MG63 (cell line): ENCODE results near the gene ZBTB3. TPM values are rescaled to one million over a fixed set of nuclear protein-coding genes. Genes with fewer than 3 reads are reported as not detected.
"Not testable (repeated sequence)": the region's sequence is repeated elsewhere in the genome, so short reads cannot be mapped to it uniquely, and the experiment has no call there.

Experiments
- DNase-seq: peaks from one replicate; pipeline ENCODE4 v3.0.0-alpha.2; 2020
- H3K27me3 ChIP-seq: fragments of 250-450 bp; sonication (Bioruptor Pico); 2 replicates; pipeline ENCODE4 v1.5.1; 2020; ENCODE audit warnings: mild to moderate bottlenecking, moderate library complexity
- H3K36me3 ChIP-seq: fragments of 250-450 bp; sonication (Bioruptor Pico); 2 replicates; pipeline ENCODE4 v1.5.1; 2020; ENCODE audit warnings: mild to moderate bottlenecking, moderate library complexity
- H3K4me3 ChIP-seq: fragments of 250-450 bp; sonication (Bioruptor Pico); 2 replicates; pipeline ENCODE4 v1.5.1; 2020; ENCODE audit warnings: mild to moderate bottlenecking, moderate library complexity
- H3K9me3 ChIP-seq: fragments of 250-450 bp; sonication (Bioruptor Pico); 2 replicates; pipeline ENCODE4 v1.5.1; 2020; ENCODE audit warnings: mild to moderate bottlenecking, moderate library complexity
- total RNA-seq: library from RNA; depleted of rRNA; stranded (reverse); fragments of >200 nt; shearing (Covaris generic); gene quantifications from 2 replicates; pipeline ENCODE4 v1.2.3, GENCODE V29; 2014; ENCODE audit warnings: low replicate concordance; rRNA removed

The ZBTB3 gene
- total RNA-seq, 1 experiment from 2014 or later: 19.1 TPM

DNA sequence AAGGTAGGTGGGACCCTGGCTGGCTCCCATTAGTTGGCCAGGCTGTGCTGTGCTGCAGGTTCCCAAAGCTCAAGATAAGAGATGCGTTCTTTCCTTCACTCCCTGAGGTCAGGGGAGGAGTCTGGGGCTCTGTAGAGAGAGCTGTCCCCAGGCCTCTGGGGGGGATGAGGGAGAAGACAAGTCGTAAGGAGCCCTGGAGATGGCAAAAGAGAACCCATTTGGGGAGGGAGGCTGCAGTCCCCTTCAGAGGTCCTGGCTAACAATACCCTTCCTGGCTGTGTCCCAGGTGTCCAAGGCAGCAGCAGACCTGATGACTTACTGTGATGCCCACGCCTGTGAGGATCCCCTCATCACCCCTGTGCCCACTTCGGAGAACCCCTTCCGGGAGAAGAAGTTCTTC lies 45.6 kb downstream of the ZBTB3 start:
- no peaks in the 10 kb centered on the region for H3K9me3 ChIP-seq
- peaks cover 74% of the 10 kb centered on the region for H3K36me3 ChIP-seq
- H3K4me3 ChIP-seq: no peak overlapping the region
- DNase-seq: no peak
- H3K27me3 ChIP-seq: no peaks in the 10 kb centered on the region

GRCh38 chr11:62707277-62707861 lies 46.6 kb downstream of the ZBTB3 start, which contains the start of the genes BSCL2 and GNG3:
Gene BSCL2, minus strand, starts transcription at chr11:62707424. Its CDS starts 229 bp downstream, at chr11:62707195.
Gene GNG3, plus strand, starts transcription at chr11:62707676. Its CDS starts 620 bp downstream, at chr11:62708296.
- no peaks in the 10 kb centered on the region for H3K9me3 ChIP-seq
- DNase-seq: no peak
- H3K36me3 ChIP-seq: peaks cover 71% of the 10 kb centered on the region

DNA sequence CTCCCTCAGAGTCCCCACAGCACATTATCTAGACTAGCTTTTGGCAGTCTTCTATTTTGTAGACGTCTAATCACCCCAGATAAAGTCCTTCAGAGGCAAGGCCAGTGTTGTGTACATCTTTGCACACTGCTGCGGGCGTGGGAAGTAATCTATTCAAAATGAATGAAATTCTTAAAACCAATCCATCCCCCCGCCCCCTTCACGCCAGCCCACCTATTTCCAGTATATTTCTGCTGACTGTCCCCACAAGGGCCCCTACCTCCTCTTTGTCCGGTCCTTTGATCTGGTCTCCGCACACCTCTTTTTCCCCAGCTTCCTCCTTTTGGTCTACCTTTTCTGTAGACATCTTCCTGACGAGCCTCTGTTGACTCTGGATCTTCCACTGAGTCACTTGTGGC lies 47.1 kb downstream of the ZBTB3 start:
- DNase-seq: no peak
- Histone ChIP-seq H3K9me3 (no peaks in the 10 kb centered on the region), H3K4me3 (peak overlapping the region; percentile 85), H3K27me3 (no peaks in the 10 kb centered on the region), H3K36me3 (peaks cover 69% of the 10 kb centered on the region)

More at GRCh38 chr11:62707277-62707861, 46.6 kb downstream of the ZBTB3 start, which contains the start of the genes BSCL2 and GNG3:
- peak within 1 kb of the TSS; percentile 85 for H3K4me3 ChIP-seq
- H3K27me3 ChIP-seq: no peaks in the 10 kb centered on the region

GRCh38 chr11:62705880-62706849 lies 47.8 kb downstream of the ZBTB3 start:
- Histone ChIP-seq H3K9me3 (no peaks in the 10 kb centered on the region), H3K4me3 (peak overlapping the region; percentile 85), H3K36me3 (peaks cover 67% of the 10 kb centered on the region), H3K27me3 (no peaks in the 10 kb centered on the region)
- DNase-seq: peak; percentile 92

DNA sequence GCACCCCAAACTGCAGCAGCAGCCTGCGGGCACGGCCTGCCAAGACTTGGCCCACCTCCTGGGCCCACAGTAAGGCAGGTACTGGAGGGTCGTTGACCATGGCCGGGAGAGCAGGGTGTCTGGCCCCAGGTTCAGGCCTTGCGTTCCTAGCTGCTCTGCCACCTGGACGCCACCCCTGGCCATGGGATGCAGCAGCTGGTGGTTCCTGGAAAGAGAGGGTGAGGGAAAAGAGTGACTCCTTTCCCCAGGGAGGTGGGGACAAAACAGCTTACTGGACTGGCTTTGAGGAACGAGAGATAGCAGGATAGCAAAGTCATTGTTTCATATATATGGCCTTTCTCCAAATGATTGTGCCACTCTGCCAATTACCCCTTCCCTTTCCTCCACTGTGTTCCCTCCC lies 48.5 kb downstream of the ZBTB3 start:
- Histone ChIP-seq H3K4me3 (peak overlapping the region; percentile 85), H3K9me3 (no peaks in the 10 kb centered on the region), H3K27me3 (no peaks in the 10 kb centered on the region), H3K36me3 (peaks cover 66% of the 10 kb centered on the region)
- DNase-seq: no peak

DNA sequence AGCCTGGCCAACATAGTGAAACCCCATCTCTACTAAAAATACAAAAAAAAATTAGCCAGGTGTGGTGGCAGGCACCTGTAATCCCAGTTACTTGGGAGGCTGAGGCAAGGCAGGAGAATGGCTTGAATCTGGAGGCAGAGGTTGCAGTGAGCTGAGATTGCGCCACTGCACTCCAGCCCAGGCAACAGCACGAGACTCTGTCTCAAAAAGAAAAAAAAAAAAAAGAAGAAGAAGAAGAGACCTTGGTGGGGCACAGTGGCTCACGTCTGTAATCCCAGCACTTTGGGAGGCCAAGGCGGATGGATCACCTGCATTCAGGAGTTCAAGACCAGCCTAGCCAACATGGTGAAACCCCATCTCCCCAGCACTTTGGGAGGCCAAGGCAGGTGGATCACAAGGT lies 50.0 kb downstream of the ZBTB3 start:
- H3K9me3 ChIP-seq, DNase-seq, H3K4me3 ChIP-seq, H3K27me3 ChIP-seq: not testable (repeated sequence)
- peaks cover 55% of the 10 kb centered on the region for H3K36me3 ChIP-seq

DNA sequence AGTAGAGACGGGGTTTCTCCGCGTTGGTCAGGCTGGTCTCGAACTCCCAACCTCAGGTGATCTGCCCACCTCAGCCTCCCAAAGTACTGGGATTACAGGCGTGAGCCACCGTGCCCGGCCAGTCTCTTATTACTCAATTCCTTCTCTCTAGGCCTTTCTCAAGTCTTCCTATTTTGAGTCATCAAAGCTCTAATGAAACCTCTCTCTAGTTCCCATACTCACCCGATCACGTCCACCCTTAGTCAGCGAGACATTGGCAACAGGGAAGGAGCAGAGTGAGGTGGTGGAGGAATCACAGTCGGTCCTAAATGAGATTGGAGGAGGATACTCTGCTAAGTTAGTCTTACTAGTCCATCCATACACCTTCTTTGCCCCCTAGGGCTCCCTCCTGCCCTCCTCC lies 51.7 kb downstream of the ZBTB3 start:
- Histone ChIP-seq H3K9me3 (no peaks in the 10 kb centered on the region), H3K36me3 (peaks cover 47% of the 10 kb centered on the region), H3K4me3 (no peak overlapping the region), H3K27me3 (no peaks in the 10 kb centered on the region)
- no peak for DNase-seq

Other genes with a start within 250 kb of the ZBTB3 start
- gene AHNAK, start 207.4 kb downstream of the ZBTB3 start, total RNA-seq: 110 and 122 TPM in 2 replicates
- 2,571 and 3,577 TPM in 2 replicates for gene EEF1G, start 180.3 kb downstream of the ZBTB3 start, total RNA-seq
- 11.1 and 20.3 TPM in 2 replicates for gene TUT1, start 162.6 kb downstream of the ZBTB3 start, total RNA-seq
- 84.9 and 117 TPM in 2 replicates for gene MTA2, start 152.3 kb downstream of the ZBTB3 start, total RNA-seq
- gene EML3, start 141.4 kb downstream of the ZBTB3 start, total RNA-seq: 18.1 and 20.9 TPM in 2 replicates
- gene ROM1, start 140.9 kb downstream of the ZBTB3 start, total RNA-seq: 2.5 and 8.5 TPM in 2 replicates
- 24.6 and 32.9 TPM in 2 replicates for gene B3GAT3, start 132.2 kb downstream of the ZBTB3 start, total RNA-seq
- 496 and 667 TPM in 2 replicates for gene GANAB, start 107.5 kb downstream of the ZBTB3 start, total RNA-seq
- 8.0 and 22.8 TPM in 2 replicates for gene INTS5, start 100.9 kb downstream of the ZBTB3 start, total RNA-seq
- 64.8 and 73.5 TPM in 2 replicates for gene C11orf98, start 89.0 kb downstream of the ZBTB3 start, total RNA-seq
- 10.9 and 14.9 TPM in 2 replicates for gene CSKMT, start 88.8 kb downstream of the ZBTB3 start, total RNA-seq
- gene UQCC3, start 82.5 kb downstream of the ZBTB3 start, total RNA-seq: 16.4 and 22.2 TPM in 2 replicates
- gene LBHD1, start 81.9 kb downstream of the ZBTB3 start, total RNA-seq: 4.7 and 9.8 TPM in 2 replicates
- 85.5 and 147 TPM in 2 replicates for gene UBXN1, start 75.1 kb downstream of the ZBTB3 start, total RNA-seq
- 1.4 and 2.3 TPM in 2 replicates for gene LRRN4CL, start 64.6 kb downstream of the ZBTB3 start, total RNA-seq
- gene BSCL2, start 46.7 kb downstream of the ZBTB3 start, total RNA-seq: 57.4 and 185 TPM in 2 replicates
- not detected in 2 replicates for gene GNG3, start 46.5 kb downstream of the ZBTB3 start, total RNA-seq
- 2.1 and 4.5 TPM in 2 replicates for gene HNRNPUL2, start 26.7 kb downstream of the ZBTB3 start, total RNA-seq
- gene TTC9C, start 25.7 kb downstream of the ZBTB3 start, total RNA-seq: 31.8 and 42.3 TPM in 2 replicates
- 77.9 and 85.4 TPM in 2 replicates for gene POLR2G, start 7.4 kb upstream of the ZBTB3 start, total RNA-seq
- gene TAF6L, start 17.2 kb upstream of the ZBTB3 start, total RNA-seq: 22.9 and 28.7 TPM in 2 replicates
- 27.5 and 46.6 TPM in 2 replicates for gene TMEM179B, start 33.2 kb upstream of the ZBTB3 start, total RNA-seq
- gene TMEM223, start 37.8 kb upstream of the ZBTB3 start, total RNA-seq: 13.8 and 32.0 TPM in 2 replicates
- gene NXF1, start 51.3 kb upstream of the ZBTB3 start, total RNA-seq: 5.4 and 15.6 TPM in 2 replicates
- gene STX5, start 77.9 kb upstream of the ZBTB3 start, total RNA-seq: 28.0 and 42.3 TPM in 2 replicates
- gene TEX54, start 78.7 kb upstream of the ZBTB3 start, total RNA-seq: not detected in 2 replicates
- gene WDR74, start 85.4 kb upstream of the ZBTB3 start, total RNA-seq: 135 and 139 TPM in 2 replicates
- gene SLC3A2, start 126.7 kb upstream of the ZBTB3 start, total RNA-seq: 545 and 579 TPM in 2 replicates
- gene CHRM1, start 167.2 kb upstream of the ZBTB3 start, total RNA-seq: 0.22 and 1.3 TPM in 2 replicates
- not detected in 2 replicates for gene SLC22A6, start 230.8 kb upstream of the ZBTB3 start, total RNA-seq